Measurements from ENCODE around the gene ARHGAP1. TPM values are rescaled to one million over a fixed set of nuclear protein-coding genes. Genes with fewer than 3 reads are reported as not detected.

ARHGAP1 gene
- polyA plus RNA-seq, result 4.1 and 7.6 TPM in 2 replicates

GRCh38 chr11:46700241-46701077, at the start of gene ARHGAP1, which contains the start of gene ZNF408:
ARHGAP1 (minus strand) TSS chr11:46700619; CDS start chr11:46696107, 4,512 bp downstream.
ZNF408 (plus strand) TSS chr11:46701031; CDS start chr11:46701048, 17 bp downstream.

GRCh38 chr11:46719048-46719542, 18.7 kb upstream of the ARHGAP1 start, which contains the start of gene F2:
F2 (plus strand) TSS chr11:46719213; CDS start chr11:46719236, 23 bp downstream.

Other genes with a start within 250 kb of the ARHGAP1 start
- gene AMBRA1, start 106.6 kb downstream of the ARHGAP1 start, polyA plus RNA-seq, result 0.36 and 2.7 TPM in 2 replicates
- 3.7 and 5.1 TPM in 2 replicates for gene HARBI1, start 83.4 kb downstream of the ARHGAP1 start, polyA plus RNA-seq
- gene ATG13, start 83.1 kb downstream of the ARHGAP1 start, polyA plus RNA-seq, result 11.0 and 19.9 TPM in 2 replicates
- 0.22 and 1.1 TPM in 2 replicates for gene ZNF408, start 412 bp upstream of the ARHGAP1 start, polyA plus RNA-seq
- gene F2, start 18.6 kb upstream of the ARHGAP1 start, polyA plus RNA-seq, result not detected in 2 replicates
- 416 and 534 TPM in 2 replicates for gene CKAP5, start 145.7 kb upstream of the ARHGAP1 start, polyA plus RNA-seq
- gene LRP4, start 217.9 kb upstream of the ARHGAP1 start, polyA plus RNA-seq, result 2.6 and 3.5 TPM in 2 replicates
- gene CSTPP1, start 236.1 kb upstream of the ARHGAP1 start, polyA plus RNA-seq, result 56.7 and 75.9 TPM in 2 replicates